Panc1 (cell line): ENCODE measurements around the gene ZBTB1.

Experiments used
- CTCF ChIP-seq: fragments of 450-650 bp; IDR thresholded peaks from 2 replicates; pipeline ENCODE4 v1.5.1; 2017; ENCODE audit warnings: mild to moderate bottlenecking
- POLR2AphosphoS5 ChIP-seq: IDR thresholded peaks from 2 replicates; pipeline ENCODE4 v1.6.1; 2012; ENCODE audit warnings: mild to moderate bottlenecking, low read depth, low read length, moderate library complexity
- REST ChIP-seq, 2 experiments: IDR thresholded peaks; 2 replicates each; pipeline ENCODE4 v1.6.1; 2011 to 2012; ENCODE audit warnings: low read depth in 2 of 2, control low read depth in 1 of 2, low read length in 1 of 2, mild to moderate bottlenecking in 1 of 2, moderate library complexity in 1 of 2; ENCODE audit not compliant: insufficient read depth in 1 of 2
- SIN3A ChIP-seq: IDR thresholded peaks from 2 replicates; pipeline ENCODE4 v1.6.1; 2012; ENCODE audit warnings: low read depth, mild to moderate bottlenecking, low read length, moderate library complexity, borderline replicate concordance; ENCODE audit not compliant: insufficient read depth
- TCF7L2 ChIP-seq: IDR thresholded peaks from 2 replicates; pipeline ENCODE4 v1.6.1; 2011; ENCODE audit warnings: mild to moderate bottlenecking, low read depth, low read length, inconsistent platforms

- TF ChIP-seq SIN3A (no peak), CTCF (no peak), TCF7L2 (no peak), POLR2AphosphoS5 (no peak), REST (IDR thresholded peaks at IDR 0.05; ENCODE audit: insufficient read depth in 1 of 2, low read depth in 2 of 2, low read length in 1 of 2) (no peak)
Measured at GRCh38 chr14:64542836-64543201, 38.2 kb downstream of the ZBTB1 start.
